ENCODE data around the gene MRTFA. TPM values are rescaled to one million over a fixed set of nuclear protein-coding genes. Genes with fewer than 3 reads are reported as not detected.
A peak's percentile ranks its signal among the peaks of the same experiment; 100 is the strongest.

The MRTFA gene
- polyA plus RNA-seq, 3 donors from 2014 or later: 5.0 to 23.5 (median 7.3) TPM

DNA sequence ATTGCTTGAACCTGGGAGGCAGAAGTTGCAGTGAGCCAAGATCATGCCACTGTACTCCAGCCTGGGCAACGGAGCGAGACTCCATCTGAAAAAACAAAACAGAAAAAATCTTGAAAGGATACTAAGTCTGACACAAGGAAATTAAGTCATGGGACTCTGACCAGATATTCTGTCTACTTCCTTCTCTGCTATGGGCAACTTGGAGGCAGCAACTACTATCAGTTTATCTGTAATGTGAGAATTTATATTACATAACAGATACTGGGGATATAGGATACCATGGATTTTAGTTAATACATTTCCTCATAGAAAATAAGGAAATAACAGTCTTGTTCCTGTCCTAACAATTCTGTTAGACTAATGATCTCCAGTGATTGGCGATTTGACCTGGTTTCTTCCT lies 267.7 kb downstream of the MRTFA start:
- no peak overlapping the region for H3K4me3 Mint-ChIP-seq
- H3K4me1 Mint-ChIP-seq: peaks cover 19 to 20% of the 10 kb centered on the region in 2 donors
- peaks cover 0 to 3% (median 0%) of the 10 kb centered on the region in 3 donors for H3K27me3 Mint-ChIP-seq (ENCODE audit: low read depth in 3 of 3)
- DNase-seq: no peak
- no peaks in the 10 kb centered on the region for H3K9me3 Mint-ChIP-seq
- H3K36me3 Mint-ChIP-seq: peaks cover 17 to 32% (median 27%) of the 10 kb centered on the region in 3 donors
- H3K27ac Mint-ChIP-seq: no peak overlapping the region

DNA sequence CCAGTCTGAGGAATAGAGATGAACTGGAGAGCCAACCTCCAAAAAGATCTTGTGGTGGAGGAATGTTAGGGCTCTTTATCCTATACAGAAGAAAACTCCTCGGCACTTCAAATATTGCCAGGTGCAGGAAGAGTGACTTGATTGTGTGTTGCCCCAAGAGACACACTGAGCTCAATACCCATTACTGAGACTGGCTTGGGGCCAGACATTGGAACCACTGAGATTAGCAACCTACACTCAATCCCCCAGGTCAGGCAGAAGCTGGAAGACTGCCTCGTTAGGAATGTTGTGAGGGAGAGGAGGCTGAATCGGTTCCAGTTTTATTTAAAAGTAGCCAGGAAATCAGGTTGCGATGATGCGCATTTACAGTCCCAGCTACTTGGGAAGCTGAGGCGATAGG lies 268.5 kb downstream of the MRTFA start:
- peaks cover 20 to 40% (median 30%) of the 10 kb centered on the region in 3 donors for H3K36me3 Mint-ChIP-seq
- peaks cover 17 to 19% of the 10 kb centered on the region in 2 donors for H3K4me1 Mint-ChIP-seq
- H3K4me3 Mint-ChIP-seq: peak overlapping the region in 2 of 5 donors; percentile 21 to 56
- peak overlapping the region in 1 of 6 donors; percentile 10 for H3K27ac Mint-ChIP-seq
- peaks cover 0 to 3% (median 0%) of the 10 kb centered on the region in 3 donors for H3K27me3 Mint-ChIP-seq (ENCODE audit: low read depth in 3 of 3)
- DNase-seq: no peak
- H3K9me3 Mint-ChIP-seq: no peaks in the 10 kb centered on the region

DNA sequence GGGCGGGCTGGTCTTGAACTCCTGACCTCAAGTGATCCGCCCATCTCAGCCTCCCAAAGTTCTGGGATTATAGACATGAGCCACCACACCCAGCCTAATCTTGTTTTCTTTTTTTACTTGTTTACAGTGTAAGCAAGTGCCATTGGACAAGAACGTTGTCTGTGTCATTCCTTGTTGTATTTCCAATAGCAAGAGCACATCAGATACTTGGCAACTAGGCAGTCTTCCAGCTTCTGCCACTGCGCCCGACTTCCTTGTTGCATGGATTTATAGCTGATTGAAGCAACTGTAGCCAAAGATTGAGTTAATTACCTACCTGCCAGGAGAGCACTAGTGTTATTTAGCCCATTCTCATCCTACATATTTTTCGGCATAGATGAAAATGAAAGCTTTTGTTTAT lies 269.2 kb downstream of the MRTFA start:
- H3K36me3 Mint-ChIP-seq: peaks cover 24 to 47% (median 35%) of the 10 kb centered on the region in 3 donors
- peaks cover 0 to 3% (median 0%) of the 10 kb centered on the region in 3 donors for H3K27me3 Mint-ChIP-seq (ENCODE audit: low read depth in 3 of 3)
- no peaks in the 10 kb centered on the region for H3K9me3 Mint-ChIP-seq
- no peak for DNase-seq
- H3K4me1 Mint-ChIP-seq: peaks cover 12% of the 10 kb centered on the region in 2 donors
- no peak overlapping the region for H3K27ac Mint-ChIP-seq
- H3K4me3 Mint-ChIP-seq: no peak overlapping the region

DNA sequence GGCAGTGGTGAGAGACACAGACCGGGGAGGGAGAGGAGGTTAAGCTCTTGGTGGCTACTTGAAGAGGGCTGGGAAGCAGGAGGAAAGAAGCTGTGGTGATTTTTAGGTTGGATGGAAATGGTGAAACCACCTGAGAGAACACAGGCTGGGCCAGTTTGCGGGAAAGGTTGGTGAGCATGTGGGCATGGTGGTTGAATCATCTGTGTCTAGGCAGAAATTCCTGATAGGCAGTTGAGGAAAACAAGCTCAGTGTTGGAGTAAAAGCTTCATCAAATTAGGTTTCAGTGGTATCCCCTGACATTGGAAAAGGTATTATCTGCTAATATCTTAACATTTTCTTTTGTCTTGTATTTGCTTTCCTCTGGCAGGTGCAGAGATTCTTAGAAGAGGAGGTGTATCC lies 270.5 kb downstream of the MRTFA start:
- H3K4me1 Mint-ChIP-seq: peaks cover 3 to 6% of the 10 kb centered on the region in 2 donors
- peaks cover 0 to 1% (median 0%) of the 10 kb centered on the region in 3 donors for H3K27me3 Mint-ChIP-seq (ENCODE audit: low read depth in 3 of 3)
- peaks cover 36 to 59% (median 48%) of the 10 kb centered on the region in 3 donors for H3K36me3 Mint-ChIP-seq
- no peak for DNase-seq
- H3K9me3 Mint-ChIP-seq: no peaks in the 10 kb centered on the region
- H3K27ac Mint-ChIP-seq: no peak overlapping the region
- H3K4me3 Mint-ChIP-seq: no peak overlapping the region

- no peaks in the 10 kb centered on the region for H3K4me1 Mint-ChIP-seq
- peaks cover 0 to 1% (median 0%) of the 10 kb centered on the region in 3 donors for H3K27me3 Mint-ChIP-seq (ENCODE audit: low read depth in 3 of 3)
- H3K9me3 Mint-ChIP-seq: no peaks in the 10 kb centered on the region
- peaks cover 42 to 73% (median 54%) of the 10 kb centered on the region in 3 donors for H3K36me3 Mint-ChIP-seq
- peak overlapping the region in 1 of 6 donors; percentile 14 for H3K27ac Mint-ChIP-seq
- no peak for DNase-seq
- no peak overlapping the region for H3K4me3 Mint-ChIP-seq
Observed at GRCh38 chr22:40364431-40364830, 272.1 kb downstream of the MRTFA start.

DNA sequence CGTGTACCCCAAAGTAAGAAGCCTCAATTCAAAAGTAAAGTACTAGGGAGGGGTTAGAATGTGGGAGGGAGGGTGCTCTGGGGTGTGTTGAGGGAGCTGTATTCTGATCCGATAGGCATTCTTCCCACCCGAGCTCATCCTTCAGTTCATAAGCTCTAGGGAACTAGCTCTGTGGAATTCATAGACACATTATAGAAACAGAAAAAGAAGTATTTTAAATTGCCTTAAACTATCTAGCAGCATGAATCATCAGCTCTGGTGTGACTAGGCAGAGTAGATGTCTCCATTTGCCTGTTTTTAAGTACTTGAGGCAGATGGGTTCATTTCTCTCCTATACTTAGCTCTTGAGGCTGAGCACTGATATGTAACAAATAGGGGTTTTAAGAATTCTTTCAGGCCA lies 273.5 kb downstream of the MRTFA start:
- Mint-ChIP-seq H3K27me3 (ENCODE audit: low read depth in 3 of 3) (peaks cover 0 to 1% (median 0%) of the 10 kb centered on the region in 3 donors), H3K27ac (no peak overlapping the region), H3K4me1 (no peaks in the 10 kb centered on the region), H3K4me3 (no peak overlapping the region), H3K9me3 (no peaks in the 10 kb centered on the region), H3K36me3 (peaks cover 39 to 85% (median 63%) of the 10 kb centered on the region in 3 donors)
- no peak for DNase-seq

- Mint-ChIP-seq H3K9me3 (no peaks in the 10 kb centered on the region), H3K36me3 (peaks cover 37 to 84% (median 59%) of the 10 kb centered on the region in 3 donors), H3K4me3 (no peak overlapping the region), H3K4me1 (no peaks in the 10 kb centered on the region), H3K27ac (no peak overlapping the region), H3K27me3 (ENCODE audit: low read depth in 3 of 3) (peaks cover 0 to 4% (median 0%) of the 10 kb centered on the region in 3 donors)
- no peak for DNase-seq
Observed at GRCh38 chr22:40361100-40361499, 275.4 kb downstream of the MRTFA start.

Other genes starting within 250 kb of the MRTFA start
- gene MCHR1, start 42.8 kb upstream of the MRTFA start, polyA plus RNA-seq: not detected
- gene SLC25A17, start 182.6 kb upstream of the MRTFA start, polyA plus RNA-seq: 10 to 100 TPM; 18.5 to 26.6 (median 22.2) TPM
- 100 to 1,000 TPM; 111 to 131 (median 111) TPM for gene ST13, start 219.9 kb upstream of the MRTFA start, polyA plus RNA-seq
- 10 to 100 TPM in 1 of 3 donors, 1 to 10 TPM in 2; 5.9 to 11.4 (median 9.9) TPM for gene XPNPEP3, start 220.4 kb upstream of the MRTFA start, polyA plus RNA-seq
- gene DNAJB7, start 225.4 kb upstream of the MRTFA start, polyA plus RNA-seq: under 1 TPM in 1 of 3 donors, not detected in 2; 0.21 TPM